ENCODE data around the gene ZEB2.

The ZEB2 gene

GRCh38 chr2:144468823-144469595 lies 50.9 kb downstream of the ZEB2 start:
- no peak for DNase-seq

GRCh38 chr2:144467502-144468137 lies 52.3 kb downstream of the ZEB2 start:
- no peak for DNase-seq

- no peak for DNase-seq
Observed at GRCh38 chr2:144466637-144467036, 53.3 kb downstream of the ZEB2 start.

GRCh38 chr2:144465749-144466148 lies 54.2 kb downstream of the ZEB2 start:
- no peak for DNase-seq

GRCh38 chr2:144464730-144465129 lies 55.2 kb downstream of the ZEB2 start:
- DNase-seq, result no peak

GRCh38 chr2:144463266-144463665 lies 56.7 kb downstream of the ZEB2 start:
- no peak for DNase-seq

- no peak for DNase-seq
Observed at GRCh38 chr2:144462266-144462665, 57.7 kb downstream of the ZEB2 start.

GRCh38 chr2:144461308-144461766 lies 58.6 kb downstream of the ZEB2 start:
- DNase-seq, result no peak

GRCh38 chr2:144460727-144461307 lies 59.1 kb downstream of the ZEB2 start:
- no peak for DNase-seq

GRCh38 chr2:144459937-144460336 lies 60.0 kb downstream of the ZEB2 start:
- no peak for DNase-seq

- no peak for DNase-seq
Observed at GRCh38 chr2:144459286-144459685, 60.6 kb downstream of the ZEB2 start.

GRCh38 chr2:144458541-144458940 lies 61.4 kb downstream of the ZEB2 start:
- no peak for DNase-seq

GRCh38 chr2:144456680-144457079 lies 63.2 kb downstream of the ZEB2 start:
- no peak for DNase-seq

GRCh38 chr2:144455987-144456386 lies 63.9 kb downstream of the ZEB2 start:
- DNase-seq, result no peak

GRCh38 chr2:144454466-144455287 lies 65.2 kb downstream of the ZEB2 start:
- DNase-seq, result no peak

GRCh38 chr2:144453486-144454158 lies 66.3 kb downstream of the ZEB2 start:
- DNase-seq, result no peak

- DNase-seq, result no peak
Observed at GRCh38 chr2:144452989-144453336, 67.0 kb downstream of the ZEB2 start.

GRCh38 chr2:144452169-144452988 lies 67.5 kb downstream of the ZEB2 start:
- no peak for DNase-seq

- no peak for DNase-seq
Observed at GRCh38 chr2:144451443-144451842, 68.5 kb downstream of the ZEB2 start.

GRCh38 chr2:144449028-144449406 lies 70.9 kb downstream of the ZEB2 start:
- no peak for DNase-seq

- DNase-seq, result no peak
Observed at GRCh38 chr2:144448389-144449027, 71.4 kb downstream of the ZEB2 start.

Measured in NCI-H1694 treated with DMSO at 0.1 percent for 48 hours (cell line).